Measurements from ENCODE around the gene SWT1. TPM values are rescaled to one million over a fixed set of nuclear protein-coding genes. Genes with fewer than 3 reads are reported as not detected.

SWT1 gene
- total and polyA plus RNA-seq, 2 of the 13 experiments (the other 11 are each of a cell fraction or from before 2014, with no cell fraction given): 1.7 to 2.5 TPM

- TF ChIP-seq KIAA2018 (CRISPR knock-in tag; IDR thresholded peaks at IDR 0.05; ENCODE audit: borderline replicate concordance) (peak; percentile 77; the same call in 1 of the 2 replicates), FIP1L1 (IDR thresholded peaks at IDR 0.05; ENCODE audit: borderline replicate concordance, insufficient read depth, low read depth, low read length) (no peak), ARID5B (CRISPR knock-in tag; IDR thresholded peaks at IDR 0.05) (no peak; the same call in 1 of the 2 replicates), ZFP90 (CRISPR knock-in tag; IDR thresholded peaks at IDR 0.05; ENCODE audit: borderline replicate concordance) (peak; percentile 55; the same call in 1 of the 2 replicates), XRCC5 (optimal IDR thresholded peaks at IDR 0.05; ENCODE audit: low read length) (peak; percentile 39), ONECUT2 (CRISPR knock-in tag; IDR thresholded peaks at IDR 0.05) (no peak)
These were observed at the start of gene SWT1, which contains the start of gene TRMT1L (continued) for GRCh38 chr1:185156854-185157598.

Measured in HepG2 (cell line).